Measurements from ENCODE around the gene ATMIN.

GRCh38 chr16:80993834-80994233 lies 41.8 kb upstream of the ATMIN start:
- TF ChIP-seq POLR2A (IDR thresholded peaks at IDR 0.05): no peak
- TF ChIP-seq CTCF (IDR thresholded peaks at IDR 0.05): no peak
